ENCODE data around the gene EYA2.
"Not testable (repeated sequence)": the region's sequence is repeated elsewhere in the genome, so short reads cannot be mapped to it uniquely, and the experiment has no call there.

Gene EYA2

GRCh38 chr20:46897328-46897880 is 2.8 kb downstream of the EYA2 start:
- DNase-seq (ENCODE audit: low spot score), result no peak

GRCh38 chr20:46898423-46898822 is 3.8 kb downstream of the EYA2 start:
- no peak for DNase-seq (ENCODE audit: low spot score)

GRCh38 chr20:46899621-46900020 is 5.0 kb downstream of the EYA2 start:
- DNase-seq (ENCODE audit: low spot score), result no peak

GRCh38 chr20:46900086-46900485 is 5.4 kb downstream of the EYA2 start:
- DNase-seq (ENCODE audit: low spot score), result no peak

GRCh38 chr20:46900826-46901225 is 6.2 kb downstream of the EYA2 start:
- no peak for DNase-seq (ENCODE audit: low spot score)

- no peak for DNase-seq (ENCODE audit: low spot score)
Measured at GRCh38 chr20:46901638-46902037, 7.0 kb downstream of the EYA2 start.

GRCh38 chr20:46903256-46903655 is 8.6 kb downstream of the EYA2 start:
- DNase-seq (ENCODE audit: low spot score), result no peak

- DNase-seq (ENCODE audit: low spot score), result no peak
Measured at GRCh38 chr20:46903937-46904336, 9.3 kb downstream of the EYA2 start.

GRCh38 chr20:46905364-46906125 is 10.9 kb downstream of the EYA2 start:
- peak; percentile 14 for DNase-seq (ENCODE audit: low spot score)

- no peak for DNase-seq (ENCODE audit: low spot score)
Measured at GRCh38 chr20:46913329-46914044, 18.8 kb downstream of the EYA2 start.

GRCh38 chr20:46914789-46915379 is 20.2 kb downstream of the EYA2 start:
- DNase-seq (ENCODE audit: low spot score), result peak; percentile 38

- DNase-seq (ENCODE audit: low spot score), result peak; percentile 30
Measured at GRCh38 chr20:46915575-46916257, 21.1 kb downstream of the EYA2 start.

GRCh38 chr20:46916258-46916603 is 21.6 kb downstream of the EYA2 start:
- no peak for DNase-seq (ENCODE audit: low spot score)

GRCh38 chr20:46917155-46917554 is 22.5 kb downstream of the EYA2 start:
- DNase-seq (ENCODE audit: low spot score), result no peak

- no peak for DNase-seq (ENCODE audit: low spot score)
Measured at GRCh38 chr20:46920114-46920513, 25.5 kb downstream of the EYA2 start.

- DNase-seq (ENCODE audit: low spot score), result not testable (repeated sequence)
Measured at GRCh38 chr20:46922841-46923240, 28.2 kb downstream of the EYA2 start.

- DNase-seq (ENCODE audit: low spot score), result no peak
Measured at GRCh38 chr20:46923550-46923949, 28.9 kb downstream of the EYA2 start.

GRCh38 chr20:46928580-46929132 is 34.0 kb downstream of the EYA2 start:
- peak; percentile 37 for DNase-seq (ENCODE audit: low spot score)

GRCh38 chr20:46929902-46930301 is 35.3 kb downstream of the EYA2 start:
- no peak for DNase-seq (ENCODE audit: low spot score)

GRCh38 chr20:46930640-46931339 is 36.1 kb downstream of the EYA2 start:
- DNase-seq (ENCODE audit: low spot score), result no peak

- peak; percentile 25 for DNase-seq (ENCODE audit: low spot score)
Measured at GRCh38 chr20:46931699-46932098, 37.1 kb downstream of the EYA2 start.
